ENCODE data around the gene LAPTM5.
"Not testable (repeated sequence)": the region's sequence is repeated elsewhere in the genome, so short reads cannot be mapped to it uniquely, and the experiment has no call there.

Gene LAPTM5

GRCh38 chr1:30691480-30691879 is 66.1 kb downstream of the LAPTM5 start:
- no peak overlapping the region for H3K9ac ChIP-seq

GRCh38 chr1:30689901-30690645 is 67.5 kb downstream of the LAPTM5 start:
- Histone ChIP-seq H3K27me3 (peaks cover 13 to 24% (median 19%) of the 10 kb centered on the region in 11 experiments), H4K20me1 (no peaks in the 10 kb centered on the region), H3K4me3 (no peak overlapping the region), H3K4me1 (peaks cover 2 to 39% (median 28%) of the 10 kb centered on the region in 10 experiments; a peak in 18 of 20 replicates), H3K9me3 (replicated peaks in 1 of 11) (0 out of 22 replicates have a peak, but pooled peaks cover 0 to 6% (median 0%) of the 10 kb centered on the region in 11 experiments), H3K4me2 (peak overlapping the region in 9 of 11 experiments; percentile 14 to 82 (median 66); a peak in 16 of 22 replicates), H3K27ac (no peak overlapping the region), H3K36me3 (no peaks in the 10 kb centered on the region), H3K9ac (no peak overlapping the region)
- no peak for TF ChIP-seq Cebpa-rat (IDR thresholded peaks at IDR 0.05)

More at GRCh38 chr1:30691480-30691879, 66.1 kb downstream of the LAPTM5 start:
- no peak for TF ChIP-seq Cebpa-rat (IDR thresholded peaks at IDR 0.05)
- Histone ChIP-seq H4K20me1 (no peaks in the 10 kb centered on the region), H3K4me1 (peaks cover 4 to 39% (median 28%) of the 10 kb centered on the region in 10 experiments; a peak in 18 of 20 replicates), H3K27ac (no peak overlapping the region), H3K27me3 (peaks cover 0 to 10% (median 4%) of the 10 kb centered on the region in 11 experiments; a peak in 13 of 22 replicates), H3K9me3 (replicated peaks in 1 of 11) (0 out of 22 replicates have a peak, but pooled peaks cover 0 to 6% (median 0%) of the 10 kb centered on the region in 11 experiments), H3K4me3 (no peak overlapping the region), H3K4me2 (no peak overlapping the region), H3K36me3 (no peaks in the 10 kb centered on the region)

GRCh38 chr1:30688920-30689794 is 68.4 kb downstream of the LAPTM5 start:
- TF ChIP-seq Cebpa-rat (IDR thresholded peaks at IDR 0.05) = no peak
- Histone ChIP-seq H3K27me3 (peaks cover 22 to 34% (median 28%) of the 10 kb centered on the region in 11 experiments), H3K36me3 (no peaks in the 10 kb centered on the region), H4K20me1 (no peaks in the 10 kb centered on the region; a peak in 1 of 22 replicates), H3K4me3 (no peak overlapping the region), H3K4me2 (peak overlapping the region; percentile 12 to 82 (median 65); a peak in 17 of 22 replicates), H3K9me3 (replicated peaks in 1 of 11) (0 out of 22 replicates have a peak, but pooled peaks cover 0 to 6% (median 0%) of the 10 kb centered on the region in 11 experiments), H3K4me1 (peaks cover 0 to 39% (median 28%) of the 10 kb centered on the region in 10 experiments; a peak in 18 of 20 replicates), H3K9ac (no peak overlapping the region), H3K27ac (no peak overlapping the region)

GRCh38 chr1:30688516-30688915 is 69.1 kb downstream of the LAPTM5 start:
- Histone ChIP-seq H3K4me2 (peak overlapping the region in 5 of 11 experiments; percentile 20 to 82 (median 68); a peak in 4 of 22 replicates), H3K27me3 (peaks cover 22 to 40% (median 32%) of the 10 kb centered on the region in 11 experiments), H3K4me1 (peaks cover 0 to 39% (median 28%) of the 10 kb centered on the region in 10 experiments; a peak in 18 of 20 replicates)

GRCh38 chr1:30687886-30688285 is 69.7 kb downstream of the LAPTM5 start:
- Histone ChIP-seq H4K20me1 (no peaks in the 10 kb centered on the region; a peak in 1 of 22 replicates), H3K9ac (no peak overlapping the region), H3K36me3 (no peaks in the 10 kb centered on the region), H3K27ac (no peak overlapping the region), H3K4me3 (no peak overlapping the region), H3K4me1 (peaks cover 0 to 35% (median 22%) of the 10 kb centered on the region in 10 experiments; a peak in 17 of 20 replicates), H3K9me3 (replicated peaks in 1 of 11) (0 out of 22 replicates have a peak, but pooled peaks cover 0 to 3% (median 0%) of the 10 kb centered on the region in 11 experiments), H3K4me2 (no peak overlapping the region), H3K27me3 (peaks cover 22 to 40% (median 34%) of the 10 kb centered on the region in 11 experiments)
- no peak for TF ChIP-seq Cebpa-rat (IDR thresholded peaks at IDR 0.05)

More at GRCh38 chr1:30688516-30688915, 69.1 kb downstream of the LAPTM5 start:
- H3K27ac ChIP-seq; H4K20me1 ChIP-seq; H3K9ac ChIP-seq; H3K9me3 ChIP-seq (replicated peaks in 1 of 11); H3K36me3 ChIP-seq; H3K4me3 ChIP-seq: not testable (repeated sequence)

GRCh38 chr1:30686236-30686935 is 71.2 kb downstream of the LAPTM5 start:
- Histone ChIP-seq H4K20me1 (no peaks in the 10 kb centered on the region; a peak in 1 of 22 replicates), H3K36me3 (no peaks in the 10 kb centered on the region), H3K9me3 (replicated peaks in 1 of 11) (peaks cover 0 to 2% (median 0%) of the 10 kb centered on the region in 11 experiments; a peak in 2 of 22 replicates), H3K4me1 (peaks cover 0 to 33% (median 19%) of the 10 kb centered on the region in 10 experiments; a peak in 17 of 20 replicates), H3K4me3 (no peak overlapping the region), H3K4me2 (peak overlapping the region in 3 of 11 experiments; percentile 5 to 7 (median 7); a peak in 2 of 22 replicates), H3K27me3 (peaks cover 22 to 40% (median 34%) of the 10 kb centered on the region in 11 experiments), H3K9ac (no peak overlapping the region), H3K27ac (no peak overlapping the region)
- TF ChIP-seq Cebpa-rat (IDR thresholded peaks at IDR 0.05) = no peak

- H3K9ac ChIP-seq = no peak overlapping the region
- peaks cover 0 to 31% (median 19%) of the 10 kb centered on the region in 10 experiments; a peak in 17 of 20 replicates for H3K4me1 ChIP-seq
- no peaks in the 10 kb centered on the region; a peak in 1 of 22 replicates for H4K20me1 ChIP-seq
- no peak for TF ChIP-seq Cebpa-rat (IDR thresholded peaks at IDR 0.05)
- no peak overlapping the region for H3K27ac ChIP-seq
- peaks cover 3 to 8% (median 5%) of the 10 kb centered on the region in 11 experiments; a peak in 20 of 22 replicates for H3K9me3 ChIP-seq (replicated peaks in 1 of 11)
- H3K27me3 ChIP-seq = peaks cover 22 to 40% (median 34%) of the 10 kb centered on the region in 11 experiments
- H3K36me3 ChIP-seq = no peaks in the 10 kb centered on the region
- no peak overlapping the region for H3K4me3 ChIP-seq
- H3K4me2 ChIP-seq = 0 out of 22 replicates have a peak overlapping the region, but pooled peaks of 1 of the 11 experiments have one; percentile 3
Measured at GRCh38 chr1:30685796-30686165, 71.8 kb downstream of the LAPTM5 start.
